Endothelial cell of umbilical vein (primary cell): ENCODE results near the gene SRL.

ENCODE experiments used
- EZH2 ChIP-seq: IDR thresholded peaks from 2 replicates; pipeline ENCODE4 v1.6.1; 2012; ENCODE audit warnings: borderline replicate concordance, low read depth, mild to moderate bottlenecking, moderate library complexity, low read length, inconsistent platforms; ENCODE audit not compliant: severe bottlenecking
- FOS ChIP-seq: IDR thresholded peaks from 2 replicates; pipeline ENCODE4 v1.6.1; 2011; ENCODE audit warnings: mild to moderate bottlenecking, low read length, moderate library complexity, borderline replicate concordance; ENCODE audit not compliant: insufficient read depth
- MYC ChIP-seq: IDR thresholded peaks from one replicate; pipeline ENCODE4 v1.6.1; 2011; ENCODE audit warnings: mild to moderate bottlenecking, low read depth, low read length
- POLR2A ChIP-seq: IDR thresholded peaks from 2 replicates; pipeline ENCODE4 v1.6.1; 2012; ENCODE audit warnings: low read depth, mild to moderate bottlenecking, control low read depth, low read length
- POLR2AphosphoS5 ChIP-seq: IDR thresholded peaks from 2 replicates; pipeline ENCODE4 v1.6.1; 2012; ENCODE audit warnings: low read depth, mild to moderate bottlenecking, control low read depth, low read length, moderate library complexity; ENCODE audit not compliant: insufficient read depth
- TF ChIP-seq, protein P1 (sequence below), 2 donors: IDR thresholded peaks; 1 replicate in 1 of 2; 2 replicates in 1 of 2; pipeline ENCODE4 v1.5.1; 2011; ENCODE audit warnings: low read length in 2 of 2, mild to moderate bottlenecking in 2 of 2, moderate library complexity in 2 of 2, control low read depth in 1 of 2, inconsistent platforms in 1 of 2, low read depth in 1 of 2; ENCODE audit not compliant: insufficient read depth in 1 of 2; ENCODE audit errors: extremely low read depth in 1 of 2
- TF ChIP-seq, protein P2 (sequence below): IDR thresholded peaks from 2 replicates; pipeline ENCODE4 v1.6.1; 2011; ENCODE audit not compliant: insufficient read depth, insufficient read length

GRCh38 chr16:4270595-4270994 is 28.7 kb upstream of the SRL start:
- TF ChIP-seq, protein P1, sequence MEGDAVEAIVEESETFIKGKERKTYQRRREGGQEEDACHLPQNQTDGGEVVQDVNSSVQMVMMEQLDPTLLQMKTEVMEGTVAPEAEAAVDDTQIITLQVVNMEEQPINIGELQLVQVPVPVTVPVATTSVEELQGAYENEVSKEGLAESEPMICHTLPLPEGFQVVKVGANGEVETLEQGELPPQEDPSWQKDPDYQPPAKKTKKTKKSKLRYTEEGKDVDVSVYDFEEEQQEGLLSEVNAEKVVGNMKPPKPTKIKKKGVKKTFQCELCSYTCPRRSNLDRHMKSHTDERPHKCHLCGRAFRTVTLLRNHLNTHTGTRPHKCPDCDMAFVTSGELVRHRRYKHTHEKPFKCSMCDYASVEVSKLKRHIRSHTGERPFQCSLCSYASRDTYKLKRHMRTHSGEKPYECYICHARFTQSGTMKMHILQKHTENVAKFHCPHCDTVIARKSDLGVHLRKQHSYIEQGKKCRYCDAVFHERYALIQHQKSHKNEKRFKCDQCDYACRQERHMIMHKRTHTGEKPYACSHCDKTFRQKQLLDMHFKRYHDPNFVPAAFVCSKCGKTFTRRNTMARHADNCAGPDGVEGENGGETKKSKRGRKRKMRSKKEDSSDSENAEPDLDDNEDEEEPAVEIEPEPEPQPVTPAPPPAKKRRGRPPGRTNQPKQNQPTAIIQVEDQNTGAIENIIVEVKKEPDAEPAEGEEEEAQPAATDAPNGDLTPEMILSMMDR (IDR thresholded peaks at IDR 0.05; ENCODE audit: extremely low read depth in 1 of 2, insufficient read depth in 1 of 2, low read depth in 1 of 2, low read length in 2 of 2): no peak
- no peak for TF ChIP-seq POLR2A
- no peak for TF ChIP-seq POLR2AphosphoS5
- TF ChIP-seq EZH2: no peak
- no peak for TF ChIP-seq MYC
- TF ChIP-seq, protein P2, sequence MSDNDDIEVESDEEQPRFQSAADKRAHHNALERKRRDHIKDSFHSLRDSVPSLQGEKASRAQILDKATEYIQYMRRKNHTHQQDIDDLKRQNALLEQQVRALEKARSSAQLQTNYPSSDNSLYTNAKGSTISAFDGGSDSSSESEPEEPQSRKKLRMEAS: no peak
- no peak for TF ChIP-seq FOS
